H1 (cell line): ENCODE data around the gene CCDC175. TPM values are rescaled to one million over a fixed set of nuclear protein-coding genes. Genes with fewer than 3 reads are reported as not detected.

Source experiments
- EZH2 ChIP-seq: fragments of 200-600 bp; sonication (generic); IDR thresholded peaks from 2 replicates; pipeline ENCODE4 v1.7.1; 2012; ENCODE audit warnings: low read depth, mild to moderate bottlenecking, moderate library complexity, low read length, inconsistent platforms; ENCODE audit not compliant: severe bottlenecking
- RBBP5 ChIP-seq: IDR thresholded peaks from 2 replicates; pipeline ENCODE4 v1.7.1; 2012; ENCODE audit warnings: low read depth, mild to moderate bottlenecking, inconsistent platforms, low read length, moderate library complexity, borderline replicate concordance
- SIX5 ChIP-seq: IDR thresholded peaks from 2 replicates; pipeline ENCODE4 v1.6.1; 2011; ENCODE audit warnings: mild to moderate bottlenecking, low read depth, low read length
- SP1 ChIP-seq: IDR thresholded peaks from 2 replicates; pipeline ENCODE4 v1.6.1; 2011; ENCODE audit warnings: low read depth, low read length
- polyA plus RNA-seq, 7 experiments: library from polyadenylated mRNA; depleted of rRNA in 3 of 7; stranded (reverse) in 5 of 7; unstranded in 2 of 7; fragments of >200 nt in 5 of 7; fragments of 200-250 nt in 2 of 7; gene quantifications; 1 replicate in 5 of 7; 2 replicates in 1 of 7; 4 replicates in 1 of 7; pipeline versions ENCODE4 v1.2.1 to v1.2.3, GENCODE V29; 2011 to 2013; ENCODE audit warnings: missing spikeins in 2 of 7, mixed read lengths in 2 of 7
- total RNA-seq: library from RNA; stranded (reverse); fragmentation: NEBNext Ultra II Directional; extraction: Animal tissue kit (Norgen Biotek cat#: 25700); gene quantifications from 2 replicates; pipeline ENCODE4 v1.2.1, GENCODE V29; 2021

The CCDC175 gene
- total and polyA plus RNA-seq, 2 of the 8 experiments (the other 6 are each of a cell fraction or from before 2014, with no cell fraction given) = 0.19 TPM; not detected in 1

GRCh38 chr14:59588101-59588500 is 11.5 kb upstream of the CCDC175 start (continued):
- TF ChIP-seq SIX5 (no peak), EZH2 (no peak), RBBP5 (no peak), SP1 (no peak)
